Adipocyte (in vitro differentiated cells): ENCODE data around the gene HOXB5.
A peak's percentile ranks its signal among the peaks of the same experiment; 100 is the strongest.

Experiments
- DNase-seq: peaks from one replicate; pipeline ENCODE4 v3.0.0-alpha.2; 2015; ENCODE audit warnings: low read depth
- H3K27me3 ChIP-seq: replicated peaks from 2 replicates; pipeline ENCODE4 v1.7.0; 2013; ENCODE audit warnings: mild to moderate bottlenecking, low read length, moderate library complexity; ENCODE audit not compliant: control insufficient read depth, insufficient read depth
- H3K36me3 ChIP-seq: 2 replicates; pipeline ENCODE4 v1.7.0; 2013; ENCODE audit warnings: low read length, mild to moderate bottlenecking, moderate library complexity; ENCODE audit not compliant: control insufficient read depth, insufficient read depth, severe bottlenecking
- H3K4me1 ChIP-seq: 2 replicates; pipeline ENCODE4 v1.7.0; 2013; ENCODE audit warnings: mild to moderate bottlenecking, low read length, moderate library complexity; ENCODE audit not compliant: control insufficient read depth, insufficient read depth
- H3K4me3 ChIP-seq: 2 replicates; pipeline ENCODE4 v1.7.0; 2013; ENCODE audit warnings: mild to moderate bottlenecking, low read length, moderate library complexity
- H3K9ac ChIP-seq: 2 replicates; pipeline ENCODE4 v1.7.0; 2013; ENCODE audit warnings: mild to moderate bottlenecking, low read length, moderate library complexity
- H3K9me3 ChIP-seq: 2 replicates; pipeline ENCODE4 v1.7.0; 2013; ENCODE audit warnings: mild to moderate bottlenecking, low read length, moderate library complexity; ENCODE audit not compliant: control insufficient read depth

Gene HOXB5

DNA sequence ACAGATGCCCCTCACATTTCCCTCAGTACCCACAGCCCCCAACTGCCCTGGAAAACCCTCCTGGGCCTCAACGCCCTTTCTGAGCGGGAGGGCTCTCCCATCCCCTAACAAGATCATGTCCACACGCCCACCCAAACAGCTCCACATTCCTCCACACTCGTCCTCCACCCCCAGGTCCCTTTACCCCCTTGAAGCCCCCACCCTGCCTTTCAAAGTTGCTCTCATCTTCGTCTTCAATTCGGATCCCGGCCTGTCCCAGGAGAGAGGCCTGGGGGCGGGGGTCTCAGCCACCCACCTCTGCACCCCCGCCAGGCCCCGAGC lies 29.8 kb downstream of the HOXB5 start:
- Histone ChIP-seq H3K9ac (peak overlapping the region; percentile 53), H3K9me3 (no peaks in the 10 kb centered on the region), H3K36me3 (no peaks in the 10 kb centered on the region), H3K27me3 (no peaks in the 10 kb centered on the region), H3K4me1 (peaks cover 52% of the 10 kb centered on the region), H3K4me3 (peak overlapping the region; percentile 33)
- DNase-seq: no peak

DNA sequence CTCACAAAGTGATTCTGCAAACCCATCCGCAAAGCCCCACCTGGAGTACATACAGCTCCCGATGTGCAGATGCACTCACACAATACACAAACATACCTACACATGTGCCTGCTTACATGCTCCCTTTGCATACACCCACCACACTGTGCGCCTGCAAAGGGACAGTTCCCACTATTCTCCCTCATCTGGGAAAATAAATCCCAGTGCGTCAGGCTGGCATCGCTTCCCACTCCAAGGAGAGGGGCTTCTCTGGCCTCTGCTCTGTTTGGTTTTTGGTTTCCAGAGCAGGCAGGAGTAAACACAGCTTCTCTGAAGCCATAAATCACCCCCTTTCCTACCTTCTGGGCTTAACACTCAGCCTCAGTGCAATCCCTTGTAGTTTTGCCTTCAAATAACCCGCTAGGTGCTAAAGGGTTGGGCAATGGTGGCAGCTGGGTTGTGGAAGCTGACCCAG lies 30.2 kb downstream of the HOXB5 start:
- DNase-seq: no peak
- no peak overlapping the region for H3K4me3 ChIP-seq
- H3K9ac ChIP-seq: no peak overlapping the region
- no peaks in the 10 kb centered on the region for H3K36me3 ChIP-seq
- no peaks in the 10 kb centered on the region for H3K27me3 ChIP-seq
- H3K9me3 ChIP-seq: no peaks in the 10 kb centered on the region
- H3K4me1 ChIP-seq: peaks cover 52% of the 10 kb centered on the region

DNA sequence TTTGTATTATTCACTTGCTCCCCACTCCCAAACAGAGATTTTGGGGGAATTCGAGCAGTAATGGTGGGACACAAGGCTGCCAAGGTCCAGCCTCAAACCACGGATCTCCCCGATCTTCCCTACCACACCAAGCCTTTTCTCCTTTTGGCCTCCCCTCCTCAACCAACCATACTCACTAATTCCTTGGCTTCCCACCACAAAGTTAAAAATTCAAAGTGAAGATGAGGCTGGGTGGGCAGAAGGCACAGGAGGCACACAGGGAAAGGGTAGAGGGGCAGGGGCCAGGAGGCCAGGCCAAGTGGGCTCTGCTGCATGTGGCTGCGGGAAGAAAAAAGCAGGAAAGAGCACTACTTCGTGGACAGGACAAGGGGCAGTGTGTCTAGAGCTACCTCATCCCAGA lies 30.6 kb downstream of the HOXB5 start:
- H3K9me3 ChIP-seq: no peaks in the 10 kb centered on the region
- H3K4me3 ChIP-seq: no peak overlapping the region
- no peaks in the 10 kb centered on the region for H3K36me3 ChIP-seq
- DNase-seq: no peak
- H3K4me1 ChIP-seq: peaks cover 47% of the 10 kb centered on the region
- no peak overlapping the region for H3K9ac ChIP-seq
- H3K27me3 ChIP-seq: no peaks in the 10 kb centered on the region

DNA sequence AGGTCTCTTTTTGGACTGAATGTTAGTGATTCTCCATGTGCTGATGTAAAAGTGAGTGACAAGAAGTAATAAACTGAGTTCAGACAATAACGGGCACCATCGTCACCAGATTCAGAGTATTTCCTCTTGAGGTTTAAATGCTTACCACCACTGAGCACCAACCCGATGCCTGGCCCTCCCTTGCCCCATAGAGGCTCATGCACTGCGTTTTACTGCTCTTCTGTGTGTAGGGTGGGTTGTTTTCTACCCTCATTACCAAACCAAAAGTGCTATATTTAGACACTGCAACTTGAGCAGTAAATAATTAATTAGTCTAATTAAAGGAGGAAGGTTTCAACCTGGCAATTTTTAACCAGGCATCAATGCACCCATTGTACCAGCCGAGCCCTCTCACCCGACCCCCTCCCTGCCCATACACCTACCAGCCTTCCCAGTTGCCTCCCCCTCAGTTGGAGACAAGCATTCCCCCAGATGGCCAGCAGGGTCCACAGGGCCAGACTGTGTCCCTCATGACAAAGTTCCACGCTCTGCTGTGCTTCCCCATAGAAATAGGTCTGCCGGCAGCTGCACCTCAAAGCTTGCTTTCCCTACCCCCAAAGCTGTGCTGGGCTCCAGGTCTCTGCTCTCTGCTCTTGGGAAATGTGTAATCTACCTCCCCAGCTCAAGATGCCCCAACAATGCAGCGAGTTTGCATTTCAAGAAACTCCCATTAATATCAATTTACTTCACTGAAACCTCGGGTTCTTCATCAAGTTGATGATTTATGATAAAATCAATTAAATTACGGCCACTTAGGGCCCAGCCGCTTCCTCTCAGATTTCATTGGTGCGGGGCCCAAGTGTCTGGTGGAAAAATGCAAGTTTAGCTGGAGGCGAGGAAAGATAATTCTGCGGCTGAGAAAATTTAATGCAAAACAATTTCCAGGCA lies 31.4 kb downstream of the HOXB5 start:
- H3K4me3 ChIP-seq: no peak overlapping the region
- no peaks in the 10 kb centered on the region for H3K9me3 ChIP-seq
- no peaks in the 10 kb centered on the region for H3K27me3 ChIP-seq
- H3K9ac ChIP-seq: no peak overlapping the region
- no peaks in the 10 kb centered on the region for H3K36me3 ChIP-seq
- DNase-seq: no peak
- peaks cover 46% of the 10 kb centered on the region for H3K4me1 ChIP-seq

DNA sequence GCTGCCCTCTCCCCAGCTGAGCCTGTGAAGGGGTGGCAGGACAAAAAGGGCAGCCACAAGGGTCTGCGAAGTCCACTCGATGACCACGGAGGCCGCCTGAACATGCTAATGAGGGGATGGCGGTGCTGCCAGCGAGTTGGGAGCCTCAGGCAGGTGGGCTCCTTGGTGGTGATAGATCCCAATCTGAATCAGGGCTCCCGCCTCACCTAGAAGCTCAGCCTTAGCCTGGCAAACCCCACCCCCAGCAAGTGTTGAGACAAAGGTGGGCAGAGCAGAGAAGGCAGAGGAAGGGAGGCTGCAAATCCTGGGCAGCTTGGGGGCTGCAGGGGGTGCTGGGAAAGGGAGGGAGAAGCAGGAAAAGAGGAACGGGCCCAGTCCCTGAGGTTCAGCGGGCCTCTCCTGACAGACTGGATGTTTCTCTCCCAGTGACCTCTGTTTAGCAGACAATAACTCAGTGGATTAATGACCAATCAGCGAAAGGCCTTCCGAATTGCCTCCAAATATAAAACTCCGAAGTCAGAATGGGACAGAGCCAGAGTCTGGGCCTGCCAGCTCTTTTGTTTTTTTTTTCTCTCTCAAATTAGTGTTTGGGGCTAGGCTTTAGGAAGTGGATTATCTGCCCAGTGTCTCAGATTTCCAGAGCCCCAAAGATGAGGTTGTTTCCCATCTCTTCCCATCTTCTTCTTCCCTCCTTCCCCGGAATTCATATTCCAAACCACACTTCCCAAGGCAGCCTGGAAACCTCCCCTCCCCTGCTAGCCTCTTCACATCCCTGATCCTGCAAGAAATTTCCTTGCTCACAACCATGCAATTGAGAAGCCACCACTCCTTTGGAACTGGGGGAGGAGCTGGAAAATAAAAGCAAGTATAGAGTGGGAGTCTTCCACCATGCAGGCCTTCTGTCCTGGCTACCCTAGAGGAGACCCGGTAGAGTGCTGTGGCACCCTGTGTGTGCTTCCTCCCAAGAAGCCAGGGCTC lies 33.5 kb downstream of the HOXB5 start:
- no peak for DNase-seq
- Histone ChIP-seq H3K27me3 (no peaks in the 10 kb centered on the region), H3K9me3 (no peaks in the 10 kb centered on the region), H3K36me3 (no peaks in the 10 kb centered on the region), H3K9ac (peak overlapping the region; percentile 48), H3K4me3 (no peak overlapping the region), H3K4me1 (peaks cover 56% of the 10 kb centered on the region)

DNA sequence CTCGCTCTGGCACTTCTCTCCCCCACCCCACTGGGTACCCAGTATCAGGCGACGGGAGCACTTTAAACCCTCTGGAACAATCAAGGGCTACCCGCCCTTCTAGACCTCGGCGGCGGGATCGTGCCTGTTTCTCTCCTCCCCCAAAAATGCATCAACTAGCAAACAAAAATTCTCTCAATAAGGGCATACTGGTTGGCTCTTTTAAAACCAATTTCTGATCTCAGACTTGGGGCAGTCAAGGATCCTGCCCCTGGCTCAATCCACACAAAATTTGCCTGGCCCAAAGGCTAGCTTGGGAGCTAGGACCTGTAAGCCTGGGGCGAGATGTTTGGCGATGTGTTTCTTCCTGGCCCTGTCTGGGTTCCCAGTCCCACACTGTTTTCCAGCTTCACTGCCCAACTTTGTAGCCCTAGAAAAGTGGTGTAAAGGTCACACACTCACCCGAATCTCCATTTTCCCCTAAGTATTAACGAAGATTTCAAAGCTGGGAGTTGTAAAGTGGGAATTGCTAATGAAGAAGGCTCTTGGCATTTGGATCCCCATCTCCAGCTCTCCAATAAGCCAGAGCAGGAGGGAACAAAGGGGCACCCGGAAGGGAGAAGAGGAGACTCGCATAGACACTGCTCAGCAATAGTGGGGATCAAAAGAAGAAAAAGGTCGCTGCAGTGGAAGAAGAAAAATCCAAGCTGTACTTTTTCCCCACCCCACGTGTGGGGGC lies 34.3 kb downstream of the HOXB5 start:
- DNase-seq: no peak
- Histone ChIP-seq H3K4me3 (no peak overlapping the region), H3K4me1 (peaks cover 56% of the 10 kb centered on the region), H3K27me3 (no peaks in the 10 kb centered on the region), H3K36me3 (no peaks in the 10 kb centered on the region), H3K9me3 (no peaks in the 10 kb centered on the region), H3K9ac (peak overlapping the region; percentile 48)

DNA sequence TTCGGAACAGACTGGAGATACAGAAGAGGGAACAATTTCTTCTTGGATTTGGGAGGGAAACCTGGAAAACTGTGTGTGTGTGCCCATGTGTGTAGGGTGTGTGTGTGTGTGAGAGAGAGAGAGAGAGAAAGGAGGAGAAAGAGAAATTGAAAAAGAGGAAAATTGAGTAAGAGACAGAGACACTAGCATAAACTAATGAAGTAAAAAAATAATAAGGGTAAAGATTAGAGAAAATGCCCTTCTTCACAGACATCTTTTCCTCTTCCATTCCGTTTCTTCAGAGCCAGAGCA lies 34.8 kb downstream of the HOXB5 start:
- no peak for DNase-seq
- H3K4me3 ChIP-seq: no peak overlapping the region
- no peaks in the 10 kb centered on the region for H3K9me3 ChIP-seq
- peaks cover 61% of the 10 kb centered on the region for H3K4me1 ChIP-seq
- H3K27me3 ChIP-seq: no peaks in the 10 kb centered on the region
- H3K9ac ChIP-seq: peak overlapping the region; percentile 48
- H3K36me3 ChIP-seq: no peaks in the 10 kb centered on the region

DNA sequence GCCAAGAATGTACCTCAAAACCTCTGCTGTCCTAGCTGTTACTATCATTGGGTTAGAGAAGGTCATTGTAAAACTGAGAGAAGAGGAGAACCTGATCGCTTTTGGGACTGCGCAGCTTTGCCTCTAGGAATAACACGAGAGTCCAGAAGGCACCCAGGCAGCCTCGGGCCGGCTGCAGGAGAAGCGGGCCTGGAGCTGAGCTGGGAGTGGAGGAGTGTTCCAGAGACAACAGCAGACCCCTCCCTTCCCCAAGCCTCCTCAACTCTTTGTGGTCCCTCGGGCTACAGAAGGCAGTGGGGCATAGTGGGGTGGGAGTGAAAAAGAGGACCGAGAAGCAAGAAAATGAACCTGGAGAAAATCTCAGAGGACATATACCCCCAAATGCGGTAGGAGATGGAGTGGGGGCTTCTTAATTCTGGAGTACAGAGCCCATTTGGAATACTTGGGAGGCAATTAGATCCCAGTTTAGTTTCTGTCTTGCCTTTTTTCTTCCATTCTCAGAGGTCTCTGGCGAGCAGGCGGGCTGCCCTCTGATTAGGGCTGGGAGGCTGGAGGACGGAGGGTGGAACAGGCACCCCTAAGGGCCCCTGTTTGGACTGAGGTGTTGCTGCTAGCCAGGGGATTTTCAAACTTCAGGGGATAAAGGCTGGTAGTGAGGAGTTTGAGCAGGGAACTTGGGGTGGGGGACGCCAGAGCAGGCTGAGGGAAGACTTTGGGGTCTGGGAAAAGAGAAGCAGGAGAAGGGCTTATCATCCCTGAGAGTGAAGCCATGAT lies 35.3 kb downstream of the HOXB5 start:
- Histone ChIP-seq H3K27me3 (no peaks in the 10 kb centered on the region), H3K9ac (no peak overlapping the region), H3K36me3 (no peaks in the 10 kb centered on the region), H3K9me3 (no peaks in the 10 kb centered on the region), H3K4me1 (peaks cover 61% of the 10 kb centered on the region), H3K4me3 (no peak overlapping the region)
- no peak for DNase-seq

DNA sequence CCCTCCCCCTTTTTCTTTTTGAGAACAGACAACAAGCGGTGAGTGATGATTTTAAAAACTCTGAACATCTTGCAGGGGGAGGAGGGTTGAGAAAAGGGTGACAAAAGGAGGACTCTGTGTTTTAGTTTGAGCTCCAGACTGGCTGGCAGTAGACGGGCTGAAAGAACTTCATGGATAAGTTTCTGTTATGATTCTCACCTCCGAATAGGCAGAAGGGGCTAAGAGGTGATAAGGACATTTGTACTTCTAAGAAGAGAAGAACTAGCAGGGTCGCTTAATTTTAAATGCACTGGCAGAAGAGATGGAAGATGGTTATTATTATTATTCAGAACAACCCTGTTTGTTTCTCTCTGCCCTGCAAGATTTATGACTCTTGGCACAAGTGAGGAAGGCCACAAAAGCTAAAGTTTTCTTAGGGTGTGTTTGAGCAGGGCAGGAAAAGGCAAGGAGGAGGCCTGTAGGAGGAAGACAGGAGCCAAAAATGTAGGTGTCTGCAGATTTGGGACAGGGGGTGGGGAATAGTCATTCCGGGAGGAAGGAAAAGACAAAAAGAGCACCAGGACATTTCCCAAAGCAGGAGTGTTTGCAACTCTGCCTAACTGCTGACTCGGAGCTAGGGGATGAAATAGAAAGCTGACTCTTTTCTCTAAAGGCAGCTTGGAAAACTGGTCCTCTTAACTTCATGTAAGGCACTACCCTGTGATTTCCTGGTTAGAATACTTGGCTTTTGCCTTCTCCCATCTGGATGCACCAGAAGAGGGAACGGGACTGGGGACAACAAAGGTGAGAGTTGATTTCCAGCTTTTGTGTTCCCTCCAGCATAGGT lies 36.8 kb downstream of the HOXB5 start:
- peak overlapping the region; percentile 60 for H3K4me3 ChIP-seq
- peaks cover 2% of the 10 kb centered on the region for H3K36me3 ChIP-seq
- peak overlapping the region; percentile 66 for H3K9ac ChIP-seq
- peaks cover 68% of the 10 kb centered on the region for H3K4me1 ChIP-seq
- DNase-seq: no peak
- no peaks in the 10 kb centered on the region for H3K27me3 ChIP-seq
- H3K9me3 ChIP-seq: no peaks in the 10 kb centered on the region

DNA sequence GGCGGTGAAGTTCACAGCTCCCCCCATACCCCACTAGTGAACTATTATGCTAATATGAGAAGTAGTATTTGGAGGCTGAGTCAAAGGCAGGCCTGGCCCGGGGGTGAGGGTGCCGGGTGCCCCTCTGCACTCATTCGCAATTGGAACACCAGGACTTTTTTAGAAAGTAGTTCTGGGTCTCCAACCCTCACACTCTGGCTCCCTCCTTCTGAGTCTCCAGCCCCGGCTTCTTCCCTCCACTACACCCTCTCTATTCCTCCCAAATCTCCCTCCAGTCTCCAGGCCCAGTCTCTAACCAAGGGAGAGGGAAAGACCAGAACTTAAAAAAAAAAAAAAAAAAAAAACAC lies 37.4 kb downstream of the HOXB5 start:
- no peaks in the 10 kb centered on the region for H3K27me3 ChIP-seq
- DNase-seq: no peak
- peaks cover 4% of the 10 kb centered on the region for H3K36me3 ChIP-seq
- H3K4me3 ChIP-seq: peak overlapping the region; percentile 60
- peak overlapping the region; percentile 66 for H3K9ac ChIP-seq
- H3K9me3 ChIP-seq: no peaks in the 10 kb centered on the region
- peaks cover 68% of the 10 kb centered on the region for H3K4me1 ChIP-seq
